NCI-H187 (cell line): ENCODE results near the gene DCUN1D5.
A peak's percentile ranks its signal among the peaks of the same experiment; 100 is the strongest.

Experiments used
- DNase-seq, 2 experiments: peaks; one replicate each; lab custom pipeline; 2025; lab: John Stamatoyannopoulos, UW

DCUN1D5 gene

DNA sequence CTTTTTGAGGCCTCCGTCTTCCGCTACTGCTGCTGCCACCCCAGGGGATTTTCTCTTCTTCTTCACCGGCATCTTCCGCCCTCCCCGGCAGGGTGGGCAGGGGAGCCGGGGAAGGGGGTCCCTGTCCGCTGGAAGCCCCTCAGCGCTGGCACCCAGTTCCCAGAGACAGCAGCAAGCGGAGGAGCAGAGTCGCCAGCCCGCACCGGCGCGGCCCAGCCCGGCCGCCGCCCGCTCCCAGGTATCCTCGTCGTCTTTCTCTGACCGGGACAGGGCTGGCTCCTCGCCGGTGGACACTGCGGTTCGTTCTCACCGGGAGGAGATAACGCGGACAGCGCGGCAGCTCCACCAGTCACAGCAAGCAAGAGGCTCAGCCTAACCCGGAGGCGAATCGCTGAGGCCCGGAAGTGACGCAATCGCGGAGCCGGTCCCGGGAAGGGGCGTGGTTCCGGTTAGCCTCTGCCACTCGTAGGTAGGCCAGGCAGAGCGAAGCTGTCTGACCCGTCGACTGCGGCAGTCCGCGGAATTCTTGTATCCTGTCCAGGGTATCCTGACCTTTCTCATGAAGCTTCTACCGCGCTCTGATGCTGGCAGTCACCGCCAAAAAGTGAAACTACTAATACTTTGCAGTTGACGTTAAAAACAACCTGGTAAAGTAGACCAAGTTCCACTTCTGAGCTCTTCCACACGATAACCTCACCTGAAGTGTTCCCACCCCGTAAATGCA, at the start of gene DCUN1D5:
Gene DCUN1D5, minus strand, starts transcription at position 360 of the 724 bp plus-strand sequence. Its CDS starts 288 bp downstream, at position 72.
- peak; percentile 83 to 86 for DNase-seq

DNA sequence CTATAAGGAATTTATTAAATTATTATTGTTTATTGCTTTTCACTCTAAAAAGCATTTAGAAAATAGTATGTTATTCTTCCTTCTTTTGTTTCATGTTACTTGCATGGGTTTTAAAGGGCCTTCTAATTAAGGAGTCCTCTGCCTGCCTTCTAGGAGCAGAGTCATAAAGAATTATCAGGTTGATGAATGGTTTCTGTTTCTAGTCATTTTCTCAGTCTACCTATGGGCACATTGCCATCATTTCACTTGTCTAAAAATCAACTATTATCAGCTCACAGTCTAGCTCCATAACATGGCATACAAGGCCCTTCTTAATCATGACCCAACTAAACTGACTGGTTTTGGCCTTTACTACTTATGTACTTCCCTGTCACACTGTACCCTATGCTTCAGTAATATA, 33.5 kb upstream of the DCUN1D5 start:
- DNase-seq: no peak

DNA sequence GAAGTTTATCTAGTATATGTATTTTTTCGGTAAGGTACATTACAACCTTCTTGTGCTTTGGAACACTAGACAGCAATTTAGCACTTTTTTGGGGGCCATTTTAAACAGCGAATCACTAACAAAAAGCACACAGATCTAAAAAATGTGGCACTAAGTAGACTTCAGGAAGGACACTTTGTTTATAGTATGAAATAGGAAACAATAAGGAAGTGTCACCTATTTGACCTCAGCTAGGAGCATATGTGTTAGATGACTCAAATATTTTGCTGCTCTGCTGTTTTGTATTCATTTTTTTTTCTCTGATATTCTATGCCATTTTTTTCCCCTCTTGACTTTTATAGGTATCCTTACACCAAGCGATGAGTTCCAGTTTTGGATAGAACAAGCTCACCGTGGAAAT, 22.9 kb upstream of the DCUN1D5 start:
- no peak for DNase-seq

DNA sequence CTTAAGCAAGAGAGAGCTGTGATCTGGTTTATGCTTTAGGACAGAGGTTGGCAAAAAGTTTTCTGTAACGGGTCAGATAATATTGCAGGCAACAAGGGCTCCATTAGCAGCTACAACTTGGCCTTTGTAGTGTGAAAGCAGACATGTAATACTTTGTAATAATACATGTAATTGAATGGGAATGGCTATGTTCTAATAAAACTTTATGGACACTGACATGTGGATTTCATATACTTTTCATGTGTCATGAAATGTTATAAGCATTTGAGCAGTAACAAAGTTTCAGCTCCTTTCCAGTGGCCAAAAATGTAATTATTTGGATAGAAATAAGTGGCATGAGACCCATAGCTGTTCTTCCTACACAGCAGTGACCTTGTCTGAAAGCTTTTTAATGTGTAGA, 20.4 kb upstream of the DCUN1D5 start:
- no peak for DNase-seq

DNA sequence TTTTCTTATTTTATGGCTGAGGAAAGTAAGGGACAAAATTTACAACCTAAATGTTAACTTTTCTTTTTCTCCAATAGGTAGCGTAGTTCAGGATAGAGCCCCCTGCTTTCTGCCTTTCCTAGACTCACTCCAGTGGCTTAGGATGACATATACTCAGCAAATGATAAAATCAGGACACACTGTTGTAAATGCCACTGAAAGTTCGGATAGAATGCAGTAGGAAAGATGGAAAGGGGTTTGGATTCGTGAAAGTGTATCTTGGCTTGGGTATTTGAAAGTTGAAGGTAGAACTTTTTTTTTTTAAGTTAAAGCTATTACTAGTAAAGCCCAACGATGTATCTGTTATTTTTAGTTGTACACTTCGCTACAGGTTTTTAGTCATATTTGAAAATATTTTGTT, 19.4 kb upstream of the DCUN1D5 start:
- no peak for DNase-seq

DNA sequence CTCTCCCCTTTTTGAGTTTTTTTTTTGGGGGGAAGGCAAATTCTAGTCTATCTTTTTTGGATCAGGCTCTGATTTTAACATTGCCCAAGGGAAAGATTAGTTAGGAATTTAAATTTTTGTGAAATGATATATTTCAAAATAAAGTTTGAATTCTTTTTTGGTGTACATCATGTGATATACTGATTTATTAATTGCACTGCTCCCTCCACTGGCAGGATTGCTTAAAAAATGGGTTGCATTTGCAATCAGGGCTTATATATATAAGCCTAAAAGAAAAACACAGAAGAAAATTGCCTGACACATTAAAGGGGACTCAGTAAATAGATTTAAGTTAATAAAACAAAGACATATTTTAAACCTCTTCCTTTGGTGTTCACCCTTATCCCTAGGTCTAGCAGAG, 18.4 kb upstream of the DCUN1D5 start:
- no peak for DNase-seq

DNA sequence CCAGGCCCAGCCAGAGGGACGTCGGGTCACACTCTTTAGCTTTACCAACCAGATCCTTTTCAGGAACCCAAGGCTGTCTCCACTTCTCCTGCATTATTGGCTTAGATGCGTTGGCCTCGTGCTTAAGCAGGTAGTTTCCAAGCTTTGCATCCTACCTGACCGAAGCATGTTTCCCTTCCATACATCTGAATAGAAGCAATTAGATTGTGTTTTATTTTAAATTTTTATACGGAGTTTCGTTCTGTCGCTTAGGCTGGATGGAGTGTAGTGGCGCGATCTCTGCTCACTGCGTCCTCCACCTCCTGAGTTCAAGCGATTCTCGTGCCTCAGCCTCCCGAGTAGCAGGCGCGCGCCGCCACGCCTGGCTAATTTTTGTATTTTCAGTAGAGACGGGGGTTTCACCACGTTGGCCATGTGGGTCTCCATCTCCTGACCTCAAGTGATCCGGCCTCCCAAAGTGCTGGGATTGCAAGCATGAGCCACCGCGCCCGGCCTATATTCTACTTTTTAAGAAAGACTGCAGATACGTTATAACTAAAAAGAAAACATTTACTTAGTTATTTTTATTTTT, 17.9 kb upstream of the DCUN1D5 start:
- no peak for DNase-seq

DNA sequence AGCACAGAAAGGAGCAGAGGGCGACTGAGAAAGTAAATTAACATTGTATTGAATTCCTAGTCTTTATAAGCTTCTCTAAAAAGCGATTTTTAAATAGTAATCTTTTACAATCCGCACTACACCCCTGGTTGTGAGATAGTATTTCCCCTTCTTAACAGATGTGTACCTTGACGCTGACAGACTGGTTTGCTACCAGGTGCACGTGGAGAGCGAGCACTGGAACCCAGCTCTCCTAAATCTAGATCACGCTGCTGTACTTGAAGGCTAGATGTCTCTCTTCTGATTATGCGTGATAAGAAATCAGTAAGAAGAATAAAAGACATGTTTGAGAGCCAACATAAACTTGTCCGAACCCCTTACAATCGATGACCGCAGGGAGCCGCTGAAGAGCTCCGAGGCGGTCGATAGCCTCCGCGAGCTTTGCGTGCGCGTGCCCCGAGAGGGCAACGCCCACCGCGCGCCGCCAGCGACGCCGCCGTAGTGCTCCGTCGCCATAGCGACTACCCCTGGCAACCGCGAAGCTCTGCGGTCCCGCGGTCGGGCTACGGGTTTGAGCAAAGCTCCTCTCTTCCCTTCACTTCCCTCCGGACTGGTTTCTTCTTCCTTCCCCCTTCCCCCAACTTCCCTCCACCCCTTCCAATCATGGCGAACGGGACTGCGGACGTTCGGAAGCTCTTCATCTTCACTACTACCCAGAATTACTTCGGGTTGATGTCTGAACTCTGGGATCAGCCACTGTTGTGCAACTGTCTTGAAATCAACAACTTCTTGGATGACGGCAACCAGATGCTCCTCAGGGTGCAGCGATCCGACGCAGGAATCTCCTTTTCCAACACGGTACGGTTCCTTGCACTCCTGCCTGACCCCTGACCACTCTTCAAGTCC, 17.2 kb upstream of the DCUN1D5 start, which contains the start of gene DYNC2H1:
Gene DYNC2H1, plus strand, starts transcription at position 494 of the 885 bp plus-strand sequence. Its CDS starts 149 bp downstream, at position 643.
- DNase-seq: peak; percentile 70 to 72

DNA sequence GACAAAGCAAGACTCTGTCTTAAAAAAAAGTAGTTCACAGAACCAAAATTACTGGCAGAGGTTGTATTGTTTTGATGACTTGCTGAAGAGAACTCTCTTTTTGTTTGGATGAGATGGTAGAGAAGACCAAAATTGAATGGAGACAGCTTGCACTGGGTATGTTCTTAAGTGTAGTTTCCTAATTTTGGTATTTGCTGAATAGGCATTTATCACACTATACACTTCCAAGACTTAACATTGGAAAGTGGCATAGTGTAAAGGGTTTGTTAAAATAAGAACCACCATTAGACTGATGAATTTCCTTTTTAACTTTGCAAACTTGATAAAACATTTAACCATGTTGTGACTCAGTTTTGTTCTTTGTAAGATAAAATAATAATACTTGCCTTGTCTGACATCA, 5.3 kb upstream of the DCUN1D5 start:
- no peak for DNase-seq

DNA sequence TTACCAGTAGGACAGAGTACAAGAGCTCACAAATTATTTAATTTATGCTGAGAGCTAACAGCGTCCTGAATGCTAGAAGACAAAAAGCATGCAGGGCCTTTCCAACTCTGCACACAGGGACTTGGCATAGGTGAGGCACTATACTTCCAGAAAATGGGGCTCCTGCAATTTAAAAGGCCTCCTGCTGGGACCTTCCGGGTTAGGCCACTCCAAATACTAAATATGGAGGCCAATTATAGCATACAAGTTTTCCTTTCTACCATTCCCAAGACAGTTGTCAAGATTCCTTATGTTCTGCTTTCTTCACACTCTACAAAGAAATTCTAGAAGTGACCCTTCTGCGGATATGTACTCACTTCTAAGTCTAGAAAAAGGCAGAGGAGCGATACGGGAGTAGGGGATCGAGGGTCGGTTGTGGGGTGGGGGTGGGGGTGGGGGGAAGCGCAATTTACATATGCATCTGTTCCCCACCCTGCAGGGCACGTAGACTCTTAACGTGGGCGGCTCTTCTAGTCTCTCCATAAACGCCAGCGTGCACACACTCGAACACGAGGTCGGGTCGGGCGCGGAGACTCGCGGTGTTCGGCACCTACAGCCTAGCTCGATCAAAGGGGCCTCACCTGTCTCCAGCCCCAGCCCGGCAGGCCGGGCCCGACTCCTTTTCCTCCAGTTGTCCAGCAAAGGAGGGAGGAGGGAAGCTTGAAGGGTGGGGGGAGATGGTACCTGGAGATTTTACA, 728 bp downstream of the DCUN1D5 start:
- DNase-seq: peak; percentile 5 to 42

DNA sequence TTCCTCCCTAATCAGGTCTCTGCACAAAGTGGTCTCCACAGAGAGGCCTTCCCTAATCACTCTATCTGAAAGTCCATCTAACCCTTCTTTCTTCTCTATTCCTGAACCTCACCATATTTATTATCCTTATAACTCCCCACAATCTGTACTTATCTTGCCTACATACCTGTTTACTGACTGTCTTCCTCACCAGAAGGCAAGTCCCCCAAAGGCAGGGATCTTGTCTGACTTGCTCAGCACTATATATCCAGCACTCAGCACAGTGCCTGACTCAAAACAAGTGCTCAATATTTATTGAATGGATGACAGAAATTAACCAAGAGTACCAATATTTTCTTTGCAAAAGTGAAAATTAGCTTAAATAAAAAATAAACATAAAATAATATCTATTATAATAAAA, 5.5 kb downstream of the DCUN1D5 start:
- DNase-seq: no peak

DNA sequence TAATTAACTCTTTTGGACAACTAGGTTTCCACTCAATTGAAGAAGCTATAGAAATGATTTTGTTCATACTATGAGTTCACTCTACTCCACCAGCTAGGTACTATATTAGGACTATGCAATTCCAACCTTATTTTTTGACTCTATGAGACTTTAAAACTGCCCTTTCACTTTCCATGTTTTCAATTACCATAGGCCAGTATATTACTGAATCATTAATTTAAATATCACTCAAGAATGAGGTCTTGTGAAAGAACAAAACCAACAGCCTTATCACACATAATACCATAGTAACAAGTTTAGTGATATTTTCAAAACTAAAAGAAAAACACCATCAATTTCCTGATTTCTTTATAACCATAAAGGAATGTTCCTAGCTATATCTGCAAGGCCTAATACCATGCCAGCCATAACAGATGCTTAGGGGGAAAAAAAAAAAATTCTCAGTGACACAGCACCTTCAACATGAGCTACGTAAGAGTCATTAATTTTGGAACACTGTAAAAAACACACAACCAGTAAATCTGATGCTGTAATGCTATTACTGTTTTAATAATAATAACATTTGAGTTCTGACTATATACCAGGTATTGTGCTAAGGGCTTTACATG, 6.1 kb downstream of the DCUN1D5 start:
- DNase-seq: no peak

DNA sequence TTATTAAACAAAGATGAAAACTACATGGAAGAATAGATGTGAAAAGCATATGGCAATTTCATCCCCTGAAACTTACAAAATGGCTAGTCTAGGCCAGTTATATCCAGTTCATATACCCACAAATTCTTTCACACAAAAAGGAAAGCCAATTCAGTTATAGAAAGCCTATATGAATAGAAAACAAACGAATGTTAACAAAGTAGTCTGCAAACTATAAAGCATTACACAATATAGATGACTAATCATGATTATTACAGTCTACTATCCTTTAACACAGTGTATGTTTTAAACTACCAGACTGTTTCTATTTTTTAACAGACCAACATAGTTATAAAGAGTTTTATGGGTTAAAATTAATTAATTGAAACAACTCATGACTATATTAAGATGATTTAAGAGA, 12.1 kb downstream of the DCUN1D5 start:
- no peak for DNase-seq

DNA sequence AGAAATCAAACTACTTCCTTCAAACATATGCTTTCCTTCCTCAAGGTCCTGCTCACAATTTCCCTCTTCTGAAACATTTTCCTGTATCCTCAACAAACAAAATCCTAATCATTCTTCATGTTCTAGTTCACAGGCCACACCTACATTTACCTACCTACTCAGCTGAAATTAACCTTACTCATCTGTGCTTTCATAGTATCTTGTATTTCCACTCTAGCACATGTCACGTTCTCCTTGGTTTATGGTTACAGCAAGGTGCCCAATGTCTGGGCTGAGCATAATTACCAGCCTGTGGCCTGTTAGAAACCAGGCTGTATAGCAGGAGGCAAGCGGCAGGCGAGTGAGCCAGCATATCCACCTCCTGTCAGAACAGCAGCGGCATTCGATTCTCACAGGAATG, 13.2 kb downstream of the DCUN1D5 start:
- DNase-seq: no peak

DNA sequence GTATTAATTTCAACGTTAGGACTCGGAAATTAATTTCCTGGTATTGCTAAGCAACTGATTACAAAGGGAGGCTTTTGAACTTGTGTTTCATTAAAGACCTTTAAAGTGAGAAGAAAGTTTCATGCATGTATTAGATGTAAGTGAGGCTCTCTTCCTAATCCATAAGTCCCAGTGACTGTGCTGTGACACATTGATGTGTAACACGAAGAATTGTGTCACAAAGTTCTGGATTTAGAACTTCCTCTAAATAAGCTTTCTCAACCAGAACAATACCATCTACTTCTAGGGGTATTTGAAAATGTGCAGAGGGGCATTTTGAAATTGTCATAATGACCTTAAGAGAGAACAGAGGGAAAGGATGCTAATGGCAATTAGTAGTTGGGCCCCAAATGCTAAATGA, 14.4 kb downstream of the DCUN1D5 start:
- no peak for DNase-seq

DNA sequence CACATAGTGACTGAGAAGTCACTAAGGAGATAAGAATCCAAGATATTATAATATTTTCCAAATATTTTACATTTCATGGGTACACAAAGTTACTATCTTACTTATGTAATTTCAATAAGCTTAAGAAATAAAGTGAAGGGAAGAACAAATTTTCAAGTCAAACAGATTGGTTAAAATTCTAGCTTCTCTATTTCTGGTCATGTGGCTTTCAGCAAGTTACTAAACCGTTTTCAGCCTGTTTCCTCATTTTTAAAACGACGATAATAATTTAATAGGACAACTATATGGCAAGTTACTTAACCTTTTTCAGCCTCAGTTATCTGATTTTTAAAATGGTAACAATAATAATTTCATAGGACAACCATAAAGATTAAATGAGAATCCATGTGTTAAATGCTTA, 15.6 kb downstream of the DCUN1D5 start:
- DNase-seq: no peak

DNA sequence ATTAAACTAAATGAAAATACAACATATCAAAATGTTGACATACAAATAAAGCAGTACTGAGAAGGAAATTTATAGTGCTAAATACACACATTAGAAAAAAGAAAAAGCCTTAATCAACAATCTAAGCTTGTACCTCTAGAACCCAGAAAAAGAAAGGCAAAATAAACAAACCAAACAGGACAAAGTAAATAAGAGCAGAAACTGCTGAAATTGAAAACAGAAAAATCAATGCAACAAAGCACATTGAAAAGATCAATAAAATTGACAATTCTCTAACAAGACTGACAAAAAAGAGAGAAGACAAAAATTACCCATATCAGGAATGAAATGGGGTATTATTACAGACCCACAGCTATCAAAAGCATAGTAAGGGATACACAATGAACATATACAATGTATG, 21.0 kb downstream of the DCUN1D5 start:
- no peak for DNase-seq

DNA sequence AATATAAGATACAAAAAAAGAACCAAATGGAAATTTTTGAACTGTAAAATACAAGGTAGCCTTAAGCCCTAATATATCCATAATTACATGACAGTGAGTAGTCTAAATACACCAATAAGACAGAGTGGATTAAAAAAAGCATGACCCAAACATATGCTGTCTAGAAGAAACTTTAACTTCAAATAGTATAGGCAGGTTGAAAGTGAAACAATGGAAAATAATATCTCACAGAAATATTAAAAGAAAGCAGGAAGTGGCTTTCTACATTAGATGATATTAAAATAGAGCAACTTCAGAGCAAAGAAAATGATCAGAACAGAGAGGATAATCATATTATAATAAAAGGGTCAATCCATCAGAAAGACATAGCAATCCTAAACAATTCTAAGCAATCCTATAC, 21.8 kb downstream of the DCUN1D5 start:
- no peak for DNase-seq

DNA sequence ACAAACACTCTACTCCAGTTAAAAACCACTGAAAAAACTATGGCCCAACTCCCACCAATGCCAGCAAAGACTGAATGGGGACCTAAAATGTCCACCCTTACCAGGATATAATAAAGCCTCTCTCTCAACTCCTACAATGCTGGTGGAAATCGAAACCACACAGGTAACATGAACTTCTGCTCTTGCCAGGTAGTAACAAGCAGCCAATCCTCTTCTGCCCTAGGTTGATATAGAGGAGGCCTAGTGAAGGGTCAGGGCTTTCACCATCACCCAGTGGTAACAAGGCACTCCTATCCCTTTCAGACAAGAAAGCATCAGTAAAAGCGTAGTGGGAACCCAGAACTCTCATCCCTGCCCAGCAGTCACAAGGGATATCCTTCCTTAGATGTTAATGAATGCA, 22.6 kb downstream of the DCUN1D5 start:
- DNase-seq: no peak

DNA sequence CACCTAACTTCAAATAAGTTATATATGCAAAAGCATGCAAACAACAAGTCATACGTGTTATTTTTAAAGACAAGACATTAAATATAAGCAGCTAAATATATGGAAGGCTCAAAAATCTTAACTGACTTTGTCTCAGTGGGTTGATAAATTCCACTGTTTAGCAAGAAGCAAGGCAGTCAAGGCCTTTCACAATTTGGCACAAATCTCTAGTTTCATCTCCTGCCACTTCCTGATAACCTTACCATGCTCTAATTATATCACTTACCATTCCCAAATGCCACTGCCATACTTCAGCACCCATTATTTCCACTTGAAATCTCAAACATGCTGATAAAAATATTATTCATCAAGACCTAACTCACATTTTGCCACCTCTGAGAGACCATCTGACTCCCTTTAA, 24.8 kb downstream of the DCUN1D5 start:
- DNase-seq: no peak

DNA sequence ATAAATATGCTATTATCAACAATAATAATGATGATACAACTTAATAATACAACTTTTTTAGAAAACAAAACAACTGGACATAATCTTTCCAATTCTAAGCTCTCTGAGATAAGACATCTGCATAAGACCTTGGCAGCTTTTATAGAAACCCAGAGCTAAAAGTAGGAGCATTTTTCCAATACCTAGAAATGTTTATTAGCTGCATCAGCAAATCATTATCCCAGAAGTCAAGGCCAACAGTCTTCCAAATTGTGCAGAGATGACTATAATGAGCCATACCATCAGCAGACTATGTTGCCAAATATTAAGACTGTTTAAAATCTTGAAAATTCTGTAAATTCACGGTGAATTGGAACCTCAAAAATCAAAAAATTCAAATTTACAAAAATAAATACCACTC, 30.3 kb downstream of the DCUN1D5 start:
- no peak for DNase-seq
